ENCODE results near the gene MRFAP1. TPM values are rescaled to one million over a fixed set of nuclear protein-coding genes. Genes with fewer than 3 reads are reported as not detected.

MRFAP1 gene
- 192 and 205 TPM in 2 replicates for total RNA-seq

DNA sequence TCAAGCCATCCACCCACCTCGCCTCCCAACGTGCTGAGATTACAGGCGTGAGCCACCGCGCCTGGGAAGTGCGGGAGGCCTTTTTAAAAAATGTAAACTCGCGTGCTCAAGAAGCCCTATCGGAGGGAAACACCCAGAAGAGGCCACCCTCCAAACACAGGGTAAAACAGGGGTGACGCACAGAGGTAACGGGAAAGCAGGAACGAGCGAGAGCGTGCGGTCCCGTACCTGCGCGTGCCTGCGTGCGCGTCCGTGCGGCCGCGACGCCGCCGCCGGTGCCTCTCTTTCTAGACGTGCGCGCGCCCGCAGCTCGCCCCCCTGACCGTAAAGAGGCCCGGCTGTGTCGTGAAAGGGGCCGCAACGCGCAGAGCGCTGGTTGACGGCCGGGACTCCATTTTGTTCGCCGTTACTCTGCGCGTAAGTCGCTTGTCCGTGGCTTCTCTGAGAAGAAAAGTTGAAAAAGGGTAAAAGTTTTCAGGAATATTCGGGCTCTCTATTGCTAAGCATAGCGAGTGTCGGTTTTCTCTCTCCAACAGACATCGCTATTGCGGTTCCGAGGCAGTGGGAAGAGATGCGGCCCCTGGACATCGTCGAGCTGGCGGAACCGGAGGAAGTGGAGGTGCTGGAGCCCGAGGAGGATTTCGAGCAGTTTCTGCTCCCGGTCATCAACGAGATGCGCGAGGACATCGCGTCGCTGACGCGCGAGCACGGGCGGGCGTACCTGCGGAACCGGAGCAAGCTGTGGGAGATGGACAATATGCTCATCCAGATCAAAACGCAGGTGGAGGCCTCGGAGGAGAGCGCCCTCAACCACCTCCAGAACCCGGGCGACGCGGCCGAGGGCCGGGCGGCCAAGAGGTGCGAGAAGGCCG lies at the start of gene MRFAP1:
Gene MRFAP1 (plus strand): TSS at position 394 of the 872 bp plus-strand sequence. CDS start 178 bp downstream, at position 572.

Other genes with a start within 250 kb of the MRFAP1 start
- 0.16 TPM in 1 of 2 replicates, not detected in the other for gene PPP2R2C, start 168.1 kb upstream of the MRFAP1 start, total RNA-seq
- 26.0 and 38.6 TPM in 2 replicates for gene MAN2B2, start 65.5 kb upstream of the MRFAP1 start, total RNA-seq
- not detected in 2 replicates for gene S100P, start 53.2 kb downstream of the MRFAP1 start, total RNA-seq
- 27.1 and 35.6 TPM in 2 replicates for gene MRFAP1L1, start 69.2 kb downstream of the MRFAP1 start, total RNA-seq
- gene BLOC1S4, start 75.5 kb downstream of the MRFAP1 start, total RNA-seq: 14.7 and 17.5 TPM in 2 replicates
- 9.0 and 9.4 TPM in 2 replicates for gene KIAA0232, start 142.0 kb downstream of the MRFAP1 start, total RNA-seq

All from cardiac atrium fibroblast (primary cell).